CD4-positive, alpha-beta T cell treated with Interleukin-10 for 1 hour (primary cell): ENCODE results near the gene DRAM1.
"Not testable (repeated sequence)": the region's sequence is repeated elsewhere in the genome, so short reads cannot be mapped to it uniquely, and the experiment has no call there.

ENCODE experiments used
- DNase-seq: peaks from one replicate; pipeline ENCODE4 v3.0.0-alpha.2; 2020

Gene DRAM1

GRCh38 chr12:101908395-101908794, 31.0 kb downstream of the DRAM1 start:
- no peak for DNase-seq

- no peak for DNase-seq
These were observed 32.3 kb downstream of the DRAM1 start for GRCh38 chr12:101909646-101910045.

- no peak for DNase-seq
These were observed 38.5 kb downstream of the DRAM1 start for GRCh38 chr12:101915841-101916240.

DNA sequence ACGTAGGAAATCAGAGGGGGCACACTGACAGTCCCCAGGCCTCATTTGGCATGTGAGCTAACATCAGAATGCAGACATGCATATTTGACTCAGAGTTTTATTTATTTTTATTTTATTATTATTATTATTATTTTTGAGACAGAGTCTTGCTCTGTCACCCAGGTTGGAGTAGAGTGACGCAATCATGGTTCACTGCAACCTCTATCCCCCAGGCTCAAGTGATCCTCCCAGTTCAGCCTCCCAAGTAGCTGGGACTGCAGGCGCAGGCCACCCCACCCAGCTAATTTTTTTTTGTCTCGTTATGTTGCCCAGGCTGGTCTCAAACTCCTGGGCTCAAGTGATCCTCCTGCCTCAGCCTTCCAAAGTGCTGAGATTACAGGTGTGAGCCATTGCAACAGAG, 41.4 kb downstream of the DRAM1 start:
- DNase-seq = not testable (repeated sequence)

GRCh38 chr12:101919447-101919846, 42.1 kb downstream of the DRAM1 start:
- DNase-seq = no peak

DNA sequence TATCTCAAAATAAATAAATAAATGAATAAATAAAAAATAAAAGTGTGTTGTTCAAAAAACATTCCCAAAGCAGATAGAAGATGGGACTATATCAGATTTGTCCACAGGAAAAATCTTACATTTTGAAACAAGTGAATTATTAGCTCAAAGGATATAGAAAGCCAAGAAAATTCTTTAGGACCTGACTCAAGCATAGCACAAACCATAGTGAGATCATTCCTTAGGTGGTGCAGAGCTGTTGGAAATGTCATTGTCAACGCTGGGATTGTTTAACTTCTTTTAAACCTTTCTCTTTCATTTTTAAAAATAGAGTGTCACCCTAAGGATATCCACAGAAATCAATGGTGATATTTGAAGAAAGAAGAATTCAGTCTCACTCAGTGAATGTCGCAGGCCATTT, 43.5 kb downstream of the DRAM1 start:
- DNase-seq = no peak

DNA sequence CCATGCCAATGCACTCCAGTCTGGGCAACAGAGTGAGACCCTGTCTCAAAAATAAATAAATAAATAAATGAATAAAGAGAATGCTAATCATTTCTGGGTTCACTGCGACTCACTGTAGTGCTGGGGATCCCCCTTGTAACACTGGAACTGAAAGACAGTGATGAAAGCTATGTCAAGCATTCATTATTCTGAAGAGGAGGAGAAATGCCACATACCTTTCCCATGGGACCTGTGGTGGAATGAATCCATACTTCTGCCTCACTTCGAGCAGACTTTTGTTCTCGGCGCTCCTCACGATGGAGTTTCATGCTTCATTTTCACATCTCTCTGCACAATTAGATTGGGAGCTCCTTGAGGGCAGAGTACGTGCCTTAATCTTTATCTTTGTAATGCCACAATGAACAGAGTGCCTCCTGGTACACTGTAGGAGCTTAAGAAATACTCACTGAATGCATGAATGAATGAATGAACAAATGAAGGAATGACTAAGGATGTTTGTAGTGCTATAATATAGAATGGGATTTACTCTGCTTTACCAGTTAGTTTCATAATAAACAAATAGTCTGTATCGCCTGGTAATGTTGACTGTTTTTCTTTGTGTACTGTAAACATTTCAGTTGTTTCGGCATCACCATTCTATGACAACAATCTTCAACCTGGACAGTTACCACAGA, 45.8 kb downstream of the DRAM1 start:
- no peak for DNase-seq

DNA sequence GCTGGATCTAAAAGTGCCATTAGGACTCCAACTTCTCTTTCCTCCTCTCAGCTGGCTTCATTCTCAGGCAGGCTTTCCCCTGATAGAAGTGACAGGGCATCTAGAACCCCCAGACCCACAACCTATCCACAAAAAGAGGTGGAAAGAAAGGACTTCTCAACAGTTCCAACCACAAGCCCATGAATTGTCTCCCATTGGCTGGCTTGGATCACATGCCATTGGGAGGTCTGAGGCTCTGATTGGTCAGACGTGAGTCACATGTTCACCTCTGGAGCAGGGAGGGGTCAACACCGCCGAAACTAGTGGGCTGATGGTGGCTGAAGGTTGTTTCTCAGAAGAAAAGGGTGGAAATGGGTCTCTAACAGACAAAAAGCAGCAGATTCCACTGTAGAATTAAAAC, 47.2 kb downstream of the DRAM1 start:
- DNase-seq = no peak

DNA sequence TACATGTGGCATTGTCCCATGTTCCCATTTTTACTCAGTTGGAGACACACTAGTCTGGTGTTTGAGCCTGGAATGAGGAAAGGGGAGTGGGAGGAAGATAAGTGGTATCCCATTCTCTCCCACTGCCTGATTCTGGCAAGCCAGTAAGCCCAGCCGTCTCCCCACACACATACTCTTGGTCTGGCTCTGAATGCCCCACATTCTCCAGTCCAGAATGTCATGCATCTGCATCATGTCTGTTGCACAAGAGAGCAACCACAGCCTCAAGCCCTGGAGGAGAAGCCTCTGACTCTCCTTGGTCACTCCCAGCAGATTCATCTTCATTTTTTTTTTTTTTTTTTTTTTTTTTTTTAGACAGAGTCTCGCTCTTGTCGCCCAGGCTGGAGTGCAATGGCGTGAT, 48.0 kb downstream of the DRAM1 start:
- DNase-seq = no peak

GRCh38 chr12:101925935-101926334, 48.6 kb downstream of the DRAM1 start:
- DNase-seq = no peak

DNA sequence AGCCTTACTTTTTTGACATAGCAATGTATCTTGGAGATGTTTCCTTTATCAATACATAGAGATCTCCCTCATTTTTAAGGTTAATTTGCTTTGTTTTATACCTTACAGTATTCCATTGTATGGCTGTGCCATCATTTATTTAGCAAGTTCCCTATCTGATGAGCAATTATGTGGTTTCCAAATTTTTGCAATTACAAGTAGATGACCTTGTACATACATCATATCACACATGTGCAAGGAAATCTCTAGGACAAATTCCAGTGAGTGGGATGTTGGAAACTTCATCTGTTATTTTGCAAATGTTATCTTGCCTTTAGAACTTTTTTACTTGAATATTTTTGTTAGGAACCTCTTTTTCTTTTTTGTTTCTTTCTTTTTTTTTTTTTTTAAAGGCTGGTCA, 49.7 kb downstream of the DRAM1 start:
- no peak for DNase-seq

DNA sequence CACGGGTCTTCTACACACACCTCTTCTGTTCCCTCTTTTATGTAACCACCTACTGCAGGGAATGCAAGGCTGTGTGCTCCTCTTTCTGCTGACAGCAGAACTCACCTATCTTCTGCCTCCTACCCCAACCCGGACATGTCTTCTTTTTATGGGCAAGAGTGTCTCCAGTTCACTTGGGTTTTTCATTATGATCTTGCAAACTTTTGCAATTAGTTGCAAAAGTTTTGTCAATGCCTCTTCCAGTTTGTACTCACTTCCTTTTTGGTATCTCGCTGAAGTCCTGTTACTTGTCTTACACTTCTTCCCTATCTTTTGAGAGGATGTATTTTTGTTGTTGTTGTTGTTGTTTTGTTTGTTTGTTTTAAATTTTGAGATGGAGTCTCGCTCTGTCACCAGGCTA, 50.6 kb downstream of the DRAM1 start:
- DNase-seq = no peak

DNA sequence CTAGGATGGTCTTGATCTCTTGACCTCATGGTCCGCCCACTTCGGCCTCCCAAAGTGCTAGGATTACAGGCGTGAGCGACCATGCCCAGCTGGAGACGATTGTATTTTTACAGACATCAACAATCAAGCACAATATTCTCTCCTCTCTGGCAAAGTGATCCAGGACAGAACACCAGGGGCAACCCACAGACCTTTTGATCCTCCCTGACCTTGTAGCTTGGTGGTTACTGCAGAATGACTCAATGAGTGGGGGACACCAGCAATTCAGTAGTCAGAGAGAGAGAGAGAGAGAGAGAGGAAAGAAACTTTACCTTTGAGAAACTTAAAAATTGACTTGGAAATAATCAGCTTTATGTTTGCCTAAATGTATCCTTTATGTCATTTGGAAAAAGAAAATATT, 51.2 kb downstream of the DRAM1 start:
- no peak for DNase-seq

GRCh38 chr12:101929365-101930041, 52.1 kb downstream of the DRAM1 start:
- DNase-seq = no peak

DNA sequence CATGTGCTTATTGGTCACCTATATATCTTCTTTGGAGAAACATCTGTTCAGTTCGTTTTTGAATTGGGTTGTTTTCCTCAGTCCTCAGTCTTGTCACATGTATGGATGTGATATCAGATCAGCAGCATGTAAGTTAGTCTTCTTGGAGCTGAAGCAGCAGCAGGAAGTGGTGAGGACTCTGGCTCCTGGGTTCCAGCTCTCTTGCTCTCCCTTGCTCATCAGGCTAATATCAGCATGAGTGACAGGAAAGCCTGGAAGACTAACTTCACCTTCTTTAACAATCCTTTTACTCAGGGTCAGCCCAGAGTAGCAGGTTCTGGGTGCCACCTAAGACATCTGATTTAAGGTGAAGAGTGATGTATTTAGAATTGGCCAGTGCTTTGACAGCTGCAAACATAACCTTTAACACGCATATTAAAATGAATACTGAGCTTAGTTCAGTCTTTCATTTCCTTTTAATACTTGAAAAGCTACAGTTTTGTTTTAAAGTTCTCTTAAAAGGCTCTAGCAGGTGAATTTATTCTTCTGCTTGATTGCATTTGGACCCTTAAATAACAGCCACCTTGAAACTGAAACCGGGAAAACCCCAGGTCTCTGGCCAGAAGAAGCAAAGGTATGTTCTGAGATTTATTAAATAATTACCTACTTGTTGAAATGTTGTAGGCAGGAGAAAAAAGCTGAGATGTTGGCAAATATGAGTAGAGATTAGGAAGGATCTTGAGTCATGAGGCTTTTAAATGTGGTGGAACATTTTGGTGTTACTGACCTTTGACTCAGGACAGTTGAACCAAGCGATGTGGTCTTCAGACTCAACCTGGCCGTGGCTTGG, 54.3 kb downstream of the DRAM1 start:
- no peak for DNase-seq

DNA sequence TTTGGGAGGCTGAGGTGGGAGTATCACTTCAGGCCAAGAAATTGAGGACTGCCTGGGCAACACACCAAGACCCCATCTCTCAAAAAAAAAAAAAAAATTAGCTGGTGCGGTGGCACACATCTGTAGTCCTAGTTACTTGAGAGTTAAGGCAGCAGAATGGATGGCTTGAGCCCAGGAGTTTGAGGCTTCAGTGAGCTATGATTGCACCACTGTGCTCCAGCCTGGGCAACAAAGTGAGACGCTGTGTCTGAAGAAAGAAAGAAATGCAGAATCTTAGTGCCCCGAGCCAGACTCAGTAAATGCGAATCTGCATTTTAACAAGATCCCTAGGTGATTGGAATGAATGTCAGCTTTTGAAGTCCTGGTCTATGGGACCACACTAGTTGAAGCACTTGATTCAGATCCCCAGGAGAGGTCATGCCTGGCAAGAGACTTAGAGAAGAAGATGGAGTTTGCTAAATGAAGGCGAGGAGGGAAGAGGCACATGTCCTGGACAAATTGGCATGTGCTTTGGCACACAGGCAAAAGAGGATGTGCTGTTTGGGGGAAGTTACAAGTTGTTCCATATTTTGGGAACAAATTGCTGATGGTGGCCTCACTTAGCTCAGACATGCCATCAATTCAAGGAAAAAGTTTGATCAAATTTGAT, 56.6 kb downstream of the DRAM1 start:
- DNase-seq = no peak

DNA sequence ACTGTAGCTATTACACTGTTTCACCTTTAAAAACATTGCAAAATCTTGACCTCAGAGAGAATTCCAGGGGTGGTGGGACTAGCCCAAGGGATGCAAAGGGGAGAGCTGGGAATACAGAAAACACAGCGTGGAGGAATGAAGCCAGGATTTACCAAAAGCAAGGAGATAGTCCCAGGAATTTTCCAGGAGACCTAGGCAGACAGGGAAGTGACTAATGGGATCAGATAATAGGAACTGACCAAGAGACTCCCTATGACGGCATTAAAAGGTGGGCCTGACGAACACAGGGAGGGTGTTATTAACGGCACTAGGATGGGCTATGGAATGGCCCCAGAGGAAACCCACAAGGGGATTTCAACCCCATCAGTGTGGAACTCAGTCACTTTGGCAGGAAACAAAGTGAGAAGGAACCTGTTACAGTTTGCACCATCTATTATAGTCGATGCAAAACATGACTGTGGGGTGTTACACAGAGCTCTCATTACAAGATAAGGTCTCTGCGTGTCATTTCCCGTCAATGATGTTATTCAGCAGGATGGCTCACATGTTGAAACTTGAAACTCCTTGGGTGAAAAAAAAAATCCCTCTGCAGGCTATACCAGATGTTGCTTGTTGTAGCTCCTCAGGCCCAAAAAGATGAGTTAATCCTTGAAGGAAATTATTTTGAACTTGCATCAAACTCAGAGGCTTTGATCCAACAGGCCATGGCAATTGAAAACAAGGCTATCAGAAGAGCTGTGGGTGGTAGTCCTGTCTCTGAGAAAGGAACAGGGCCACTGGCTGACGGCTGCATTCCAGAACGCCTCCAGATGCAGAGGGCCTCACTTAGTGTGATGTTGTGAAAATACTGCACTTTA, 58.7 kb downstream of the DRAM1 start:
- peak; percentile 11 for DNase-seq

GRCh38 chr12:101939306-101939705, 61.9 kb downstream of the DRAM1 start:
- no peak for DNase-seq

GRCh38 chr12:101939856-101940265, 62.5 kb downstream of the DRAM1 start:
- DNase-seq = peak; percentile 67

DNA sequence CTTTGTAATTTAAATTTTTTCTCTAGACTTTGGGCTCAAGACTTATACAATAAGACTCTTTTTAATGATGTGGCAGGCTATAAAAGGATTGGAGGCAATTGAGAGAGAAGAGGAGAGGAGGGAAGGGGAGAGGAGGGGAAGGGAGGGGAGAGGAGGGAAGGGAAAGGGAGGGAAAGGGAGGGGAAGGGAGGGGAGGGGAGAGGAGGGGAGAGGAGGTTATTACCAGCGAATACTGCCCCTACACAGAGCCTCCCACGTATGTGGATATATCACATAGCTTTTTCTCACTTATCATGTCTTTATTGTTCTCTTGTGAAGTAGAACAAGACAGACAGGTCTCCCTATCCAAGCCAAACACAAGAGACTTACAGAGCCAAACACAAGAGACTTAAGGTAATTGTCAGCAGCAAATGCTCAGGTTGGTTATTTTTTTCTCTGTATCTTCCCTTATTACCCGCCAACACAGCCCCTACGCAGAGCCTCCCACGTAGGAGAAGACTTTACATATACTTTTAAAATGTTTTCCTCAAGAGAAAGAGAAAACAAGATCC, 63.1 kb downstream of the DRAM1 start:
- DNase-seq = no peak

DNA sequence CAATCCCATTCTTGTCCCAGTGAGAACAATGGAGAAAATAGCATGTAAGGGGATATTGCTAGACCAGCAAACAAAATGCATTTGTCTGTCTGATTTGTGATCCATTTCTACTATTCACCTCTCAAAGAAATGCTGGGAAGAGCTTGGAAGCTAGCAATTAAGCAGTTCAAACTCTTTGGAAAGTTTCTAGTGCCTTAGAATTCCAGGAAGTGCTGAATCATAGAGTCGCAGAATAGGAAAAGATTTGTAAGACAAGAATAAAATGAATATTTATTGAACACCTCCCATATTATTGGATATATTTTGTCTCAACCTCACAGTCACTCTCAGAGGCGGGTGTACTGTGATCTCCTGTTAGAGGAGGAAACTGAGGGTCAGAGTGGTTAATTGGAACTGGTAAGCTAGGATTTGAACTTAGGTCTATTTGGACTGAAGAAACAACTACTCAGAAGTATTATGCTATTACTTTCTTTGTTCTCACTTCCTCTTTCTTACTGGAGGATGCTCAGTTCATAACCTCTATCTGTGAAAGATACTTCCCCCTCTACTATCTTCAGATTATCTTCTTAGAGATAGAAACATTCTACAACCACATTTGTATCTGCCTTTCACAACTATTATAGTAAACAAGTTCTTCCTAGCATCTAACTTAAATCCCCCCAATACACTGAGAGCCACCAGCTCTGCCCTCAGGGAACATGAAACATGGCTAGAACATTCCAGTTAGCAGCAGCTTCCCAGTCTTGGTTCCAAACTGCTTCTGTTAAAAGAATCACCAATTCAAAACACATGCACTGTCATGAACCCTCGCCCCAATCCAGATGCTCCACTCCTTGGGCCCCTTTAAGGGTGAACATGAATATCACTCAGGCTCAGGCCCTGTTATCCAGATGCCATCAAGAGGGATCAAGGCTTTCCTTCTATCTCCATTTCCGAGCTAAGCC, 64.2 kb downstream of the DRAM1 start:
- DNase-seq = no peak
